PC-3 (cell line): ENCODE data around the gene TENT5C. TPM values are rescaled to one million over a fixed set of nuclear protein-coding genes. Genes with fewer than 3 reads are reported as not detected.

Source experiments
- ATAC-seq: fragments of 200-7000 bp; cut with Tn5 transposase; 2 replicates; pipeline ENCODE4 v1.9.1; 2020; ENCODE audit warnings: mild to moderate bottlenecking, moderate library complexity
- BruUV-seq: library from RNA; stranded (reverse); fragments of 400-500 nt; replicated peaks from 2 replicates; lab custom pipeline; 2021; lab: Mats Ljungman, UMichigan
- CTCF ChIA-PET: fragments of 300-600 bp; sonication (Branson Sonifier 250); formaldehyde crosslinking; loops from one replicate; lab custom pipeline; 2022; ENCODE audit warnings: antibody characterized with exemption; lab: Charles Lee
- POLR2A ChIA-PET: fragments of 300-600 bp; sonication (Branson Sonifier 250); formaldehyde crosslinking; loops from one replicate; lab custom pipeline; 2022; ENCODE audit warnings: antibody characterized with exemption; ENCODE audit not compliant: unreplicated experiment; lab: Charles Lee
- DNase-seq: peaks from one replicate; pipeline ENCODE4 v3.0.0-alpha.2; 2015
- H2AFZ ChIP-seq: fragments of 300-600 bp; sonication (generic); 2 replicates; pipeline ENCODE4 v1.6.0; 2016; ENCODE audit warnings: antibody characterized with exemption, low read length
- H3F3A ChIP-seq: fragments of 300-600 bp; sonication (generic); one replicate; pipeline ENCODE4 v1.6.0; 2017; ENCODE audit warnings: antibody characterized with exemption, low read length, control low read depth, mild to moderate bottlenecking; ENCODE audit not compliant: unreplicated experiment
- H3K27ac ChIP-seq: fragments of 300-600 bp; sonication (generic); 2 replicates; pipeline ENCODE4 v1.5.1; 2016; ENCODE audit warnings: mild to moderate bottlenecking, low read length
- H3K27me3 ChIP-seq: fragments of 300-600 bp; sonication (generic); 2 replicates; pipeline ENCODE4 v1.6.1; 2016; ENCODE audit warnings: low read length, mixed read lengths
- H3K36me3 ChIP-seq: fragments of 300-600 bp; sonication (generic); 2 replicates; pipeline ENCODE4 v1.6.1; 2016; ENCODE audit warnings: low read depth, mixed run types, low read length, mixed read lengths
- H3K4me1 ChIP-seq: fragments of 300-600 bp; sonication (generic); 2 replicates; pipeline ENCODE4 v1.5.1; 2016; ENCODE audit warnings: low read length; ENCODE audit not compliant: insufficient read depth
- H3K4me2 ChIP-seq: fragments of 300-600 bp; sonication (generic); 2 replicates; pipeline ENCODE4 v1.6.0; 2016; ENCODE audit warnings: low read length
- H3K4me3 ChIP-seq: fragments of 300-600 bp; sonication (generic); 2 replicates; pipeline ENCODE4 v1.5.1; 2016; ENCODE audit warnings: mild to moderate bottlenecking, low read length, mixed read lengths
- H3K79me2 ChIP-seq: fragments of 300-600 bp; sonication (generic); 2 replicates; pipeline ENCODE4 v1.6.1; 2017; ENCODE audit warnings: low read length, mixed read lengths
- H3K9ac ChIP-seq: fragments of 300-600 bp; sonication (generic); 2 replicates; pipeline ENCODE4 v1.6.0; 2016; ENCODE audit warnings: mild to moderate bottlenecking, low read length
- H3K9me2 ChIP-seq: fragments of 300-600 bp; sonication (generic); replicated peaks from 2 replicates; pipeline ENCODE4 v1.6.1; 2016; ENCODE audit warnings: mixed run types, low read length, mixed read lengths
- H3K9me3 ChIP-seq: fragments of 300-600 bp; sonication (generic); 2 replicates; pipeline ENCODE4 v1.6.1; 2016; ENCODE audit warnings: low read length, mixed read lengths
- H4K20me1 ChIP-seq: fragments of 300-600 bp; sonication (generic); 2 replicates; pipeline ENCODE4 v1.6.1; 2016; ENCODE audit warnings: low read length, mixed read lengths
- CTCF ChIP-seq: fragments of 300-600 bp; sonication (generic); conservative IDR thresholded peaks from 2 replicates; pipeline ENCODE4 v1.5.1; 2017; ENCODE audit warnings: antibody characterized with exemption, low read depth, mild to moderate bottlenecking, low read length
- EZH2 ChIP-seq: fragments of 300-600 bp; sonication (generic); IDR thresholded peaks from one replicate; pipeline ENCODE4 v1.6.1; 2017; ENCODE audit warnings: antibody characterized with exemption, mild to moderate bottlenecking, low read length; ENCODE audit not compliant: unreplicated experiment
- EZH2phosphoT487 ChIP-seq: fragments of 300-600 bp; sonication (generic); IDR thresholded peaks from 2 replicates; pipeline ENCODE4 v1.6.1; 2018; ENCODE audit warnings: mild to moderate bottlenecking, antibody characterized with exemption, low read length, borderline replicate concordance
- intact Hi-C: fragments of 100-400 bp; cut with micrococcal nuclease; formaldehyde crosslinking; loops from 2 replicates; pipeline ENCODE4 v1.9.0; 2023
- total RNA-seq: library from RNA; depleted of rRNA; stranded (reverse); fragments of >200 nt; gene quantifications from 2 replicates; pipeline ENCODE4 v1.2.3, GENCODE V29; 2014

The TENT5C gene
- total RNA-seq, 1 experiment from 2014 or later, result 2.4 TPM

- H2AFZ ChIP-seq, result no peak overlapping the region
- TF ChIP-seq EZH2phosphoT487 (no peak), EZH2 (no peak), CTCF (no peak)
- no peak overlapping the region for H3K27ac ChIP-seq
- H3K9ac ChIP-seq, result no peak overlapping the region
- H3K4me2 ChIP-seq, result no peak overlapping the region
- H3K27me3 ChIP-seq, result 0 out of 2 replicates have a peak, but pooled peaks cover 2% of the 10 kb centered on the region
- ATAC-seq, result no peak
- POLR2A ChIA-PET, result no interaction called here
- DNase-seq, result no peak
- no peaks in the 10 kb centered on the region for H3K9me2 ChIP-seq
- no TSS peak for BruUV-seq
- no peaks in the 10 kb centered on the region for H3K79me2 ChIP-seq
- no peaks in the 10 kb centered on the region for H4K20me1 ChIP-seq
- intact Hi-C loops, result no loop called here
- no peaks in the 10 kb centered on the region for H3F3A ChIP-seq
- no peaks in the 10 kb centered on the region for H3K36me3 ChIP-seq
- no peak overlapping the region for H3K4me3 ChIP-seq
- H3K9me3 ChIP-seq, result no peaks in the 10 kb centered on the region
- CTCF ChIA-PET, result no interaction called here
- peaks cover 15% of the 10 kb centered on the region for H3K4me1 ChIP-seq
Measured at GRCh38 chr1:117561071-117561470, 44.8 kb upstream of the TENT5C start.

GRCh38 chr1:117561551-117561950 is 44.3 kb upstream of the TENT5C start:
- intact Hi-C loops, result no loop called here
- BruUV-seq, result no TSS peak
- ChIA-PET CTCF (no interaction called here), POLR2A (no interaction called here)
- Histone ChIP-seq H3K9me2 (no peaks in the 10 kb centered on the region), H2AFZ (no peak overlapping the region), H3K4me1 (peaks cover 15% of the 10 kb centered on the region), H4K20me1 (no peaks in the 10 kb centered on the region), H3K79me2 (no peaks in the 10 kb centered on the region), H3K4me3 (no peak overlapping the region), H3K36me3 (no peaks in the 10 kb centered on the region), H3K9ac (no peak overlapping the region), H3K27me3 (no peaks in the 10 kb centered on the region), H3K9me3 (no peaks in the 10 kb centered on the region), H3F3A (no peaks in the 10 kb centered on the region), H3K27ac (no peak overlapping the region; the same call in 1 of the 2 replicates), H3K4me2 (no peak overlapping the region)
- ATAC-seq, result no peak
- DNase-seq, result no peak
- no peak for TF ChIP-seq EZH2
- TF ChIP-seq CTCF, result no peak
- TF ChIP-seq EZH2phosphoT487, result no peak

- no peaks in the 10 kb centered on the region for H3K79me2 ChIP-seq
- TF ChIP-seq CTCF (no peak), EZH2phosphoT487 (no peak), EZH2 (no peak)
- no TSS peak for BruUV-seq
Measured at GRCh38 chr1:117562581-117563491, 43.0 kb upstream of the TENT5C start.

More at GRCh38 chr1:117562581-117563491, 43.0 kb upstream of the TENT5C start:
- H3K9me3 ChIP-seq, result no peaks in the 10 kb centered on the region
- ATAC-seq (peak; percentile 78), DNase-seq (peak; percentile 52)
- H3K9ac ChIP-seq, result 0 out of 2 replicates have a peak overlapping the region, but pooled peaks have one; percentile 11
- ChIA-PET POLR2A (interaction anchor here (0.6 kb wide), 1 partner anchor 116 kb away, joined by 4 read pairs; no protein-coding TSS in a partner anchor), CTCF (no interaction called here)
- no peak overlapping the region for H3K4me3 ChIP-seq
- intact Hi-C loops, result no loop called here
- peak overlapping the region; percentile 18; the same call in 1 of the 2 replicates for H3K4me2 ChIP-seq
- no peaks in the 10 kb centered on the region for H3K9me2 ChIP-seq
- H3K4me1 ChIP-seq, result peaks cover 15% of the 10 kb centered on the region
- no peaks in the 10 kb centered on the region for H3K27me3 ChIP-seq
- H4K20me1 ChIP-seq, result no peaks in the 10 kb centered on the region
- H3F3A ChIP-seq, result no peaks in the 10 kb centered on the region
- H2AFZ ChIP-seq, result no peak overlapping the region
- H3K27ac ChIP-seq, result peak overlapping the region; percentile 59
- no peaks in the 10 kb centered on the region for H3K36me3 ChIP-seq
